Jurkat, Clone E6-1 (cell line): ENCODE measurements around the gene MMP14.

Experiments
- DNase-seq: peaks from one replicate; pipeline ENCODE4 v3.0.0-alpha.2; 2011; ENCODE audit warnings: low read depth, low spot score
- H3K4me3 ChIP-seq: 2 replicates; pipeline ENCODE4 v1.5.1; 2011; ENCODE audit warnings: mild to moderate bottlenecking, low read length, control low read depth, moderate library complexity

MMP14 gene

DNA sequence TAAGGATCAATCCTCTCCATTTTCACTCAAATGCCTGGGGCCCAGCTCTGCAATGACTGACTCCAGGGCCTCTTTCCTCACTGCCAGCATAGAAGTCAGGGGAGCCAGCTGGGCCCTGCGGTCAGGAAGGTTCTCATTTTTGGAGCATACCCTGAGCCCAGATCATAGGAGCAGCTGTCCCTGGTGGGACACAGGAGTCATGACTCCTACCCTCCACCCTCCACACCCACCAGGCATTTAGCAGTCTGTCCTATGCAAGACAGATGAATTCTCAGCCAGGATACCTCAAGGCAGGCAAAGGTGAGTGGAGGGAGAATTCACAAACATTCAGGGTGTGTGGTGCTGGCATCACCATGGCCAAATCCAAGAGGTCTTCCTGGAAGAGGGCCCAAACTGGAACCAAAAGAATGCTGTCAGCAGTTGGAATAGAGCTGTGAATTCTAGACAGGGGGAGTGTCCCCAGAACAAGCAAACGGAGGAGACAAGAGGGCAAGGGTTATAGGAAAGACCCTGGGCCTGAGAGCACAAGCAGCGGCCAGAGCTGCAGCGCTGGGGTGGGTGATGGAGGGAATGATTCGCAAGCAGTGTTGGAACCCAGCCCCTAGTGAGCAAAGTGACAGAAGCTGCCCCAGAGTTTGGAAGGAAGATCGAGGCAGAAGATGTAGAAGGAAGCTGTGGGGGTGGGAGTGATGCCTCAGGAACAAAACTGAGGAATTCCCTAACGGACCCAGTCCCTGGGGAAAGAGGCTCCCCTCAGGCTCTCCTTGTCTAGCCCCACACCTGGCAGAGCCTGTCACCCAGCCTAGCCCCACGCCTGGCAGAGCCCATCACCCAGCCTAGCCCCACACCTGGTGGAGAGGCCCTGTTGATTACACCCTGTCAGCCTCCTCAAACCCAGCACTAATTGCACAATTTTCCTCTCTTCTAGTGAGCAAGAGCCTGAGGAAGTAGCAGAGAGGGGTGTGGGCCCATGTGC lies 42.2 kb downstream of the MMP14 start:
- H3K4me3 ChIP-seq, result no peak overlapping the region
- DNase-seq, result no peak

DNA sequence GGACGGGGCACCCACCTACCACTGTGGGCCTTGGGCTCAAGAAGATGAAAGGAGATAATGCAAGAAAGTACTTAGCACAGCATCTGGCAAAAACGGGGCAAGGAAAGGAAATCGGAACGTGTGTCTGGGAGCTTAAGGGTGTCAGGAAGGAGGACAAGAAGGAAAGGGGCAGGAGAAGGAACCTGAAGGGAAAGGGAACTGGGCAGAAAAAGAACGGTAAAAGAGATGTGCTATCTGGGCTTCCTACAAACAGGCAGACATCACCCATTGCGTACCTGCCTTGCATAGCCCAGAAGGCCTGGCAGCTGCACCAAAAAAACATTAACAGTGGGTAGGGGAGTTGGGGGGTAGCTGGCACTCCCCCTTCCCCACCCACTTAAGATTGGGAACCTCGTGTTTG lies 45.7 kb downstream of the MMP14 start:
- H3K4me3 ChIP-seq, result no peak overlapping the region
- DNase-seq, result no peak

DNA sequence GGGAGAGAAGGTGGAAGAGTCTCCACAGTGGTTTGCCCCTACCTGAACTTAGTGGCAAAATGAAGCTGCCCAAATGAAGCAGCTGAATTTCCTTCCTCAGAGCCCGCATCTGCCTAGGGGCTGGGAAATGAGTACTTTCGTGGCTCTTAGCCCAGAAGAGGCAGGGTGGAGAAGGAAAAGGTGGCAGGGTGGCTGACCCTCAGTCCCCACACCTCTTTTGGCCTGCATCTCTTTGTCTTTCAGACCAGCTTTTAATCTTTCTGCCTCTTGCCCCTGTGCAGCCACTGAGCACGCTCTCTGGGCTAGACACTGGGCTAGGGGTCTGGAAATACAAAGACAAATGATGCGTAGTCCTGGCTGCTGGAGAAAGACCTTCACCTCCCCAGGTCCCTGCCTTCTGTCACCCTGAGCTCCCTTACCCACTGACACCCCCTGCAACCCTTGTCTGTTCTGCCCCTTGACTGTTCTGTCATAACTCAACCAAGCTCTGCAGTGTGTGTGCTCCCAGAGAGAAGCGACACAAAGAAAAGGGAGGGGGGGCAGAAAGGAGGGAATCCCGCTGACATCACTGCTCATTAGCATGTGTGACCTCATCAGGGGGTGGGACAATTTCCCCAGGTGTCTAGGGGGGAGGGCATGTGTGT lies 46.3 kb downstream of the MMP14 start:
- no peak overlapping the region for H3K4me3 ChIP-seq
- DNase-seq, result no peak

DNA sequence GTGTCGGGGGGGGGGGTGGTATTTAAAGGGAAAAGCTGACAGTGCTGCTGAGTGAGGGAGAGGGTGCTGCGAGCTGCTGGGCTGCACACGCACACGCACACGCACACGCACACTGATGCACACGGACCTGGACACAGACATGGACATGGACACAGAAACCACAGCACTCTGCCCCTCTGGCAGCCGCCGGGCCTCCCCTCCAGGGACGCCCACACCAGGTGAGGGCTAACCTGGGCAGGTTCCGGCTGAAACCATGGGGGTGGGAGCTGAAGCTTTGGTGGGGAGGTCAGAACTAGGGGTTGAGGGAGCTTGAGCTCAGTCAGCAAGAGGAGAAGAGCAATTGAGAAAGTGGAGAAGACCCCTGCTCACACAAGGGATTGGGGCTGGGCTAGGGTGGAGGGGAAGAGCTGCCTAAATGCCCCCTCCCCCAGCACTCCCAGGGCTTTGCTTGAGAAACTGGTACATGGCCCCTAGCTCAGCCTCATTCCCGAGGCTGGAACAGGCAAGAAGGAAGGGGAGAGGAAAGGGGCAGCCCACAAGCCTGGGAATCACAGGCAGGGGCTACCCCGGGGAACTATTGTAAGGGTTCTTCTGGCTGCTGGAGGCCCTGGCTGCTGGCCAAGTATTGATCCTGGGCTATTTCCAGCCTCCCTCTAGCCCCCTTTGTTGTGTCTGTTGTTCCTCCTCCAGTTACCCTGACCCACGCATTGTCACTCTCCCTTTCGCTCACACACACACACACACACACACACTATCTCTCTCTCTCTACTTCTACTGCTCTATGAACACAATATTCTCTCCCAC lies 47.0 kb downstream of the MMP14 start, which contains the start of gene REM2:
Gene REM2 (plus strand): TSS at position 50 of the 804 bp plus-strand sequence. CDS start 66 bp downstream, at position 116.
- no peak for DNase-seq
- H3K4me3 ChIP-seq, result no peak within 1 kb of the TSS

DNA sequence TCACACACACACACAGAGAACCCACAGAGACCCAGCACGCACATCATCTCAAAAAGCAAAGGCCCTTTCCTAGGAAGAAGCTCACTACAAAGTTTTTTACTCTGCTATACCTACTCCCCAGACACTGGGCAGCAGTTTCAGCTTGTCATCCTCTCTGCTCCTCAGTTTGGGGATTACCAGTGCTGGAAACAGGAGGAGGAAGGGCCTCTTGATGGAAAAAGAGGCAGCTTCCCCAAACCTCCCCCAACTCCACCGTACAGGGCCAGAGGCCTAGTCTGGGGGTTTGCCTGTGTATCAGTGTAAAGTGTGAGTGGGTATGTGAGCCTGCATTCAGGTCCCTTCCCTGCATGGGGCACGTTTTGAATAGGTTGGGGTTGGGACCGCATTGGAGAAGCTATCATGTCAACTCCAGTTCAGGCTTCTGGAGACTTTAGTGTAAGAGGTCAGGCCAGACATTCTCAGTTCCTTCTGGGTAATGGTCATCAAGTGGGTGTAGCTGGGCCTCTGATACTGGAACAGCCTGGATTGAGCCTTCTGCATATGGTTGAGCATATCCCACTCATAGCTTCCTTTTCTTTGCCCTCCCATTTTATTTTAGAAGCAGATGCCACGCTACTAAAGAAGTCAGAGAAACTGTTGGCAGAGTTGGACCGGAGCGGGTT lies 47.8 kb downstream of the MMP14 start:
- no peak overlapping the region for H3K4me3 ChIP-seq

DNA sequence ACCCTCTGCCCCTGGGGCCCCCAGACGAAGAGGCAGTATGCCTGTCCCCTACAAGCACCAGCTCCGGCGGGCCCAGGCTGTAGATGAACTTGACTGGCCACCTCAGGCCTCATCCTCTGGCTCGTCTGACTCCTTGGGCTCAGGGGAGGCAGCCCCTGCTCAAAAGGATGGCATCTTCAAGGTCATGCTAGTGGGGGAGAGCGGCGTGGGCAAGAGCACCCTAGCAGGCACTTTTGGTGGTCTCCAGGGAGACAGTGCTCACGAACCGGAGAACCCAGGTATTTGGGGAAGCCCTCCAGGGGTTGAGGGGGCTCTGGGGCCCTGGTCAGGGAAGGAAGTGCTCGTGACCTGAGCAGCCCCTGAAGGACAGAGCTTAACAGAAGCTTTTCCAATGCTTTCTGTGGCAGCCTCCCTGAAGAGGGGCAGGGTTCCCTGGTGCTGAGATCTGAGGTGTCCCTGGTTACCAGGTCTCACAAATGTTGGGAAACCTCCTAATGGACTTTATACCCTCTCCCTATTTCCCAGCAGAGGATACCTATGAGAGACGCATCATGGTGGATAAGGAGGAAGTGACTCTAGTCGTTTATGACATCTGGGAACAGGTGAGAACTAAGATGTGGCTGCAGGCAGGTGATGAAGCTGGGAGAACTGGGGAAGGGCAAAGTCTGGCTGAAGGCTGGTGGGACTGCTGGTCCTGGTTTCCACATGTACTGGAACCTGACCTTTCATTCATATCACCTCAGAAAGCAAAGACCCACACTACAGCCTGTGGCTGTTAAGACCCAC lies 48.5 kb downstream of the MMP14 start:
- no peak overlapping the region for H3K4me3 ChIP-seq
- no peak for DNase-seq

More for the DNA sequence above, 47.8 kb downstream of the MMP14 start:
- no peak for DNase-seq

DNA sequence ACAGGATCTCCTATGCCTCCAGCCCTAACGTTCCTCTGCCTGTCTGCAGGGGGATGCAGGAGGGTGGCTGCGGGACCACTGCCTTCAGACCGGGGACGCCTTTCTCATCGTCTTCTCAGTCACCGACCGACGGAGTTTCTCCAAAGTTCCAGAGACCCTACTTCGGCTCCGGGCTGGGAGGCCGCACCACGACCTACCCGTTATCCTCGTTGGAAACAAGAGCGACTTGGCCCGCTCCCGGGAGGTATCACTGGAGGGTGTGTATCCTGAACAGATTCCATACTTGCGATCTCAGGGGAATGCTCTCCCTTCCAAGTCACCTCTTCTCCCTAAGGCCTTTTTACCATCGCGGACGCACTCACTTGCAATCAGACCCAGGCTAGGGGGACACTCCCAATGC lies 49.6 kb downstream of the MMP14 start:
- H3K4me3 ChIP-seq, result no peak overlapping the region
- DNase-seq, result no peak

DNA sequence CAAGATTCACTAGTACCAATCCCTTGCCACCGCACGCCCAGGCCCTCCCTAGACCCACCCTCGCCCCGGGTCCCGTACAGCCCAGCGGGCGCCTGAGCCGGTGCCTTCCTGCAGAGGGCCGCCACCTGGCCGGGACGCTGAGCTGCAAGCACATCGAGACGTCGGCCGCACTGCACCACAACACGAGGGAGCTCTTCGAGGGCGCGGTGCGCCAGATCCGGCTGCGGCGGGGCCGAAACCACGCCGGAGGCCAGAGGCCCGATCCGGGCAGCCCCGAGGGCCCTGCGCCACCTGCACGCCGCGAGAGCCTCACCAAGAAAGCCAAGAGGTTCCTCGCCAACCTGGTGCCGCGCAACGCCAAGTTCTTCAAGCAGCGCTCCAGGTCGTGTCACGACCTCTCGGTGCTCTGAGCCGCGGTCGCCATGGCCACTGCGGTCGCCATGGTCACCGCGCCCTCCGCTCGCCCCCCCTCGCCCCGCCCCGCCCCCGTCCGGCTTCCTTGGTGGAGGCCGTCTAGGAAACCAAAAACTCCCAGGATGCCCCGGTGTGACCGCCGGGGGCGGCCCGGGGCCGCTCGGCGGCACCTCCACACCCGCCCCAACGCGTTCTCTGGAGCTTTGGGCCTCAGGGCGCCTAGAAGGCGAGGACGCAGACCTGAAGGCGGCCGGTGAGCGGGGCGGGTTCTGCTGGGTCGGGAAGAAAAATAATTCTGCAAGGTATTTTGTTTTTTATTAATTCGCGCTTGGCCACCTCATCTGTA lies 50.3 kb downstream of the MMP14 start:
- H3K4me3 ChIP-seq, result no peak overlapping the region
- DNase-seq, result no peak

DNA sequence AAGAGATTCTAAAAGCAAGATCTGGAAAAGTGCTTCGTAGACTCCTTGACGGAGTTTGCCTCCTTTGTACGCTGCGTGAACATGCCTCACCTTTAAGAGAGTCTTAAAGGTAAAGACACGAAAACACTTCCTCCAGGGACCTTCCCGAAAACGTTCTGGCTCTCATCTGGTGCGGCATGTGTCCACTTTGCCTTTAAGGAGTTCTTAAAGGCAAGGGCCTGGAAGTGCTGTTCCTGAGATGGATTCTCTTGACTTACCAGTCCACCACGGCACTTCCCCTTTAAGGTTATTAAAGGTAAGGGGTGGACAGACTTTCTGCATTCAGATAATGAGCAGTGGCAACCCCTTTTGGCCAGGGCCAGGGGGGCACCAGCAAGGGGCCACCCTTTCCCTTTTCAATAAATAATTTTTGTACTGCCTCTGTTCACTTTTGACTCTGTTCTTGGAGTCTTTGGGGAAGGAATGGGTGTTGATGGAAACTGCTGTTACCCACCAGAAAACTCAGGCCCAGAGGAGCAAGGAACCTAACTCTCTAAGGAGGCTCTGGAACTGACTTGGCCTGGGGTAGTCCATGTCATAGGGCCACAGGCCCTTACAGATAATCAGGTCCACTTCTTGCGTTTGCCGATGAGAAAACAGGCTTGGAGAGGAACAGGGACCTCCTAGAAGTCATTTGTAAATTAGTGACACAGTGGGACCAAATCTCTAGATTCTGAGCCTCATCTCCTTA lies 51.0 kb downstream of the MMP14 start:
- H3K4me3 ChIP-seq, result no peak overlapping the region
- no peak for DNase-seq

DNA sequence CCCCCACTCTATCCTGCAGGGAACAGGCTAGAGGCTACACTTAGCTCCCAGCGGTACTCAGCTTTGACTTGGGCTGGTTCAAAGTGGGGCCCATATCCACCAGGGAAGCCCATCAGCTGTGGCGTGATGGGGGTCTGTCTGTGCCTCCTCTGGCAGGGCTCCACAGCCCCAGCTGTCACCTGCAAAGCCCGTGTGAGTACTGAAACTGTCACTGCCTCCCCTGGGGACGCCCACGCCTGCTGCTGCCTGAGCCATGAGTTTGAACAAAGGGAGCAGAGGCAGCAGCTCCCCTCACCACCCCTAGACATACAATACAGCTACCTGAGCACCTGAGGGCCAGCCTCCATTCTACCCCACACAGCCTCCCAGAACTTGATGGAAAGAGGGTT lies 51.6 kb downstream of the MMP14 start:
- H3K4me3 ChIP-seq, result no peak overlapping the region
- no peak for DNase-seq

DNA sequence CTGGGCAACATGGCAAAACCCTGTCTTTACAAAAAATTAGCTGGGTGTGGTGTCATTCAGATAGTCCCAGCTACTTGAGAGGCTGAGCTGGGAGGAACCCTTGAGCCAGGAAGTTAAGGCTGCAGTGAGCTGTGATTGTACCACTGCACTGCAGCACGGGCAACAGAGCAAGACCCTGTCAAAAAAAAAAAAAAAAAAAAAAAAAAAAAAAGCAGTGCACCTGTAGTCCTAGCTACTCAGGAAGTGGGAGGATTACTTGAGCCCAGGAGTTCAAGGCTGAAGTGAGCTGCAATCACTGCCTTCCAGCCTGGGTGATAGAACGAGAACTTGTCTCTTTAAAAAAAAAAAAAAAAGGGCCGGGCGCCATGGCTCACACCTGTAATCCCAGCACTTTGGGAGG lies 52.3 kb downstream of the MMP14 start:
- no peak overlapping the region for H3K4me3 ChIP-seq
- DNase-seq, result peak; percentile 49

DNA sequence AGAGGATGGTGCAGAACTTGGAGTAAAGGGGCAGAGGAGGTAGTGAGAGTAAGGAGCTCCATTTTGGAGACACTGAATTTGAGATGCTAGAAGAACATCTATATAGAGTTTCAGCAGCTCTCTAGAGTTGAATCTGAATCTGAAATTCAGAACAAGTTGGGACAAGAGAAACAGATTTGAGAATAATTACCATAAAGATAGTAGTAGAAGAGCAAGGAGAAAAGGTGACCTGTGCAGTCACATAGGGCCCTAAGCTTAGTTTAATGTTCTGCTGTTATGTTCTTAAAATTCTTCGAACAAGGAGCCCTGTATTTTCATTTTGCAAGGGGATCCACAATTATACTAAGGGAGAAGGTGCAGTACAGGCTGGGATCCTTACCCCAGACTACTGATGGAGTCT lies 54.0 kb downstream of the MMP14 start:
- no peak overlapping the region for H3K4me3 ChIP-seq
- DNase-seq, result no peak

DNA sequence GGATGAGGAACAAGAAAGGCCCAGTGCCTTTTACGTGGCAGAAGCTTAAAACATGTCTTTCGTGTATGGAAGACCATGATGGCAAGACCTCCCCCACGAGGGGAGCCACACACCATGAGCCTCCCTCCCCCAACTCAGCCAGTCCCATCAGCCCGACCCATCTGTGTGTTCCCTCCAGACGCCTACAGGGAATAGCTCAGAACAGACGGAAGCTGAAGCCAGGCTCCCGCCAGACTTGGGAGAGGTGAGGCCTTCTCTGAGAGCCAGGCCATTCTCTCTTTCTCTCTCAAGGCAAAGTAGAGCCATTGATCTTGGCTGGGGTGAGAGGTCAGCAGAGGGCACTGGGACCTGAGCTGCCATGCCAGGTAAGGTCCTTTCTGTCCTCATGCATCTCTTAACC lies 56.1 kb downstream of the MMP14 start:
- no peak for DNase-seq
- no peak overlapping the region for H3K4me3 ChIP-seq

DNA sequence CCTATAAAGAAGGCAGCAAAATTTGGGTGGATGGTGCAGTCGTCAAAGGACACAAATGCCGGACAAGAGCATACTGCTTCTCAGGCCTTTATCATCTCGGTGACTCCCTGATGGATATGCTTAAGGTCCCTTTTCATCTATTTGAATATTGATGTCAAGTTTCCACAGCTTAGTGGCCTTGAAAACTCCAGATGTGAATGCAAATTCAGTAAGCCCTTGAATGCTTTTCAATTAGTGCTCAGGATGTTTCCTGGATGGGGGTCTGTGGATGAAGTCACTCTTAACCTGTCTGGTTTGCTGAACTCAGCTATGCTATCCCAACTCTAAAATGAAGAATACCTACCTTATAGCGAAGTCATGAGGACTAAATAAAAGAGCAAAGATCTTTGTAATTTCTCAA lies 57.3 kb downstream of the MMP14 start:
- H3K4me3 ChIP-seq, result no peak overlapping the region
- DNase-seq, result no peak

DNA sequence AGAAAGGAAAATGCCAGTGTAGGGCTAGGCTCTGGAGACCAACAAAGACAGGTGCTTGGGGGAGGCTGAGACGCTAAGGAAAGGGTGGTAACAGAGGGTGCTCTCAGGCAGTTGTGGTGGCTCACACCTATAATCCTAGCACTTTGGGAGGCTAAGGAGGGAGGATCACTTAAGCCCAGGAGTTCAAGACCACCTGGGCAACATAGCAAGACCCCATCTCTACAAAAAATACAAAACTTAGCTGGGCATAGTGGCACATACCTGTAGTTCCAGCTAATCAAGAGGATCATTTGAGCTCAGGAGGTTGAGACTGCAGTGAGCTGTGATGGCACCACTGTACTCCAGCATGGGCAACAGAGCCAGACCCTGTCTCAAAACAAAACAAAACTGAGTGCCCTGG lies 59.0 kb downstream of the MMP14 start:
- no peak overlapping the region for H3K4me3 ChIP-seq
- no peak for DNase-seq

DNA sequence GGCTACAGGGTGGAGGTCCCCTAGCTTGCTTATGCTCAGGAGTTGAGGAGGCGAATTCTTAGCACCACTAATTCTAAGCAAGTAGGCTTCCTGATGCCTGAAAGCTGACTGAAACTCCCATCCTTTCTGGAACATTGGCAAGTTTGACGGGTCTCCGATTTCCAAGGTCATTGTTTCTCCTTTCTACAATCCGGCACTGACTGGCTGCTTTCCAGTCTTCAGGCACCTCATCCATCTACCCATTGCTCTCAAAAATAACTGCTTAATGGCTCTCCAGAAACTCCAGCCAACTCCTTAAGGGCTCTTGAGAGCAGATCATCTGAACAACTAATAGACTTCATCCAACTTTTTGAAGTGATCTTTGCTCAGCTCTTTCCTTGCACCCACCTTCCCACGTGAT lies 60.0 kb downstream of the MMP14 start:
- no peak overlapping the region for H3K4me3 ChIP-seq
- no peak for DNase-seq

DNA sequence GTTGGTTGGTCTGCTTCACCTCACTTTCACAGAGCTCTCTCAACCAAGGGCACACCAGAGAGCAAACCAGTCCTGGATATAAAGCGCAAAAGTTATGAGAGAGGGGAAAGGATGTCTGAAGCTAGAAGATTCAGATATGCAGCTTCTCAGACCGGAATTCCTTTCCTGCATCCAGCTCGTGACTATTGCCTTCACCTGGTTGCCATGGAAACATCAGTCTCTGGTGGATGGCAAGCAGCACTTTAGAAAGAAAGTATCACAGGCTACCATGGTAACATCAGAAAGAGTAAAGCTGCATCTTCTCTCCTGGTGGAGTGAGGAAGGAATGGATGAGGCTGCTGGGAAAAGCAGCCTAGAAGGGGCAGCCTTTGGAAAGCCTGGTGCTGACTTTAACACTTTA lies 60.4 kb downstream of the MMP14 start:
- no peak overlapping the region for H3K4me3 ChIP-seq
- DNase-seq, result no peak
